ENCODE results near the gene TAL1. TPM values are rescaled to one million over a fixed set of nuclear protein-coding genes. Genes with fewer than 3 reads are reported as not detected.

TAL1 gene
- total and polyA plus RNA-seq, 10 of the 15 experiments (the other 5 are each of a cell fraction or from before 2014, with no cell fraction given): 0.05 TPM; not detected in 9

- no peak overlapping the region for H3K27ac ChIP-seq (ENCODE audit: control insufficient read depth, insufficient read depth)
- no peaks in the 10 kb centered on the region for H3K79me2 ChIP-seq (ENCODE audit: control insufficient read depth, insufficient read depth, low read length)
- no peaks in the 10 kb centered on the region for H4K20me1 ChIP-seq (ENCODE audit: control insufficient read depth, insufficient read depth)
- in situ Hi-C loops (cut with MboI) (no loop called here), intact Hi-C loops (cut with micrococcal nuclease; ENCODE audit: unreplicated experiment) (no loop called here)
- RAD21 ChIA-PET (ENCODE audit: unreplicated experiment): interaction anchor here (1.0 kb wide), 1 partner anchor 17 kb away, joined by 5 read pairs; no protein-coding TSS in a partner anchor
- 0% methylated on average over 2 of the region's 2 CpGs for WGBS (ENCODE audit: insufficient coverage, insufficient replicate concordance, low lambda C conversion rate, missing lambda C conversion rate)
- DNase-seq (ENCODE audit: low read depth, low spot score) (no peak), ATAC-seq (no peak), FAIRE-seq (no peak)
- no peak overlapping the region for H2AFZ ChIP-seq (ENCODE audit: control insufficient read depth, low read depth, low read length)
- SMC1A ChIA-PET (ENCODE audit: uncharacterized antibody, unreplicated experiment): interaction anchor here (1.3 kb wide), 1 partner anchor 75 kb away, joined by 4 read pairs; no protein-coding TSS in a partner anchor
- no TSS peak for BruUV-seq (replicated peaks)
- POLR2A ChIA-PET: interaction anchor here (0.6 kb wide), 1 partner anchor 124 kb away, joined by 8 read pairs; no protein-coding TSS in a partner anchor
- CTCF ChIA-PET: interaction anchor here (1.3 to 2.0 kb wide), 2 partner anchors 9 to 75 kb away, joined by 3 to 12 read pairs; no protein-coding TSS in a partner anchor
- no peak overlapping the region for H3K4me3 ChIP-seq
- H3K36me3 ChIP-seq (ENCODE audit: control insufficient read depth in 2 of 2, insufficient read depth in 2 of 2, low read length in 1 of 2): no peaks in the 10 kb centered on the region
- H3K9me3 ChIP-seq (replicated peaks; ENCODE audit: control insufficient read depth, insufficient read depth, low read length): no peaks in the 10 kb centered on the region
- H3K4me2 ChIP-seq (ENCODE audit: control insufficient read depth, insufficient read depth): no peak overlapping the region
- no peaks in the 10 kb centered on the region; a peak in 1 of 4 replicates for H3K27me3 ChIP-seq (replicated peaks in 1 of 2; ENCODE audit: control insufficient read depth in 2 of 2, insufficient read depth in 2 of 2, low read length in 1 of 2)
- H3K4me1 ChIP-seq (ENCODE audit: control insufficient read depth, insufficient read depth, low read length): no peaks in the 10 kb centered on the region
- no peak overlapping the region for H3K9ac ChIP-seq (ENCODE audit: control insufficient read depth, insufficient read depth, low read length)
- TF ChIP-seq ESRRA (IDR thresholded peaks at IDR 0.05; ENCODE audit: low read length) (no peak), CBFB (IDR thresholded peaks at IDR 0.05; ENCODE audit: low read depth) (no peak), ETV6 (conservative IDR thresholded peaks at IDR 0.05 in 1 of 2, IDR thresholded peaks at IDR 0.05 in 1 of 2; ENCODE audit: borderline replicate concordance in 1 of 2, low read depth in 1 of 2) (no peak), RAD51 (IDR thresholded peaks at IDR 0.05) (no peak), MXI1 (IDR thresholded peaks at IDR 0.05; ENCODE audit: low read depth, low read length) (no peak), CREB1 (IDR thresholded peaks at IDR 0.05; ENCODE audit: low read depth) (no peak), BCLAF1 (IDR thresholded peaks at IDR 0.05) (no peak), EZH2 (IDR thresholded peaks at IDR 0.05; ENCODE audit: borderline replicate concordance, control insufficient read depth, low read depth, low read length) (no peak), SUPT20H (IDR thresholded peaks at IDR 0.05; ENCODE audit: borderline replicate concordance, control insufficient read depth, low read depth, low read length) (no peak), SUZ12 (IDR thresholded peaks at IDR 0.05; ENCODE audit: unreplicated experiment) (no peak), RAD21 (IDR thresholded peaks at IDR 0.05; ENCODE audit: insufficient read depth, low read depth, low read length) (no peak), RUNX3 (IDR thresholded peaks at IDR 0.05; ENCODE audit: low read length) (no peak), LARP7 (IDR thresholded peaks at IDR 0.05) (no peak), FOS (IDR thresholded peaks at IDR 0.05; ENCODE audit: borderline replicate concordance, extremely low read depth, insufficient read length) (no peak), ZBED1 (IDR thresholded peaks at IDR 0.05; ENCODE audit: borderline replicate concordance) (no peak)
- TF ChIP-seq, protein P1, sequence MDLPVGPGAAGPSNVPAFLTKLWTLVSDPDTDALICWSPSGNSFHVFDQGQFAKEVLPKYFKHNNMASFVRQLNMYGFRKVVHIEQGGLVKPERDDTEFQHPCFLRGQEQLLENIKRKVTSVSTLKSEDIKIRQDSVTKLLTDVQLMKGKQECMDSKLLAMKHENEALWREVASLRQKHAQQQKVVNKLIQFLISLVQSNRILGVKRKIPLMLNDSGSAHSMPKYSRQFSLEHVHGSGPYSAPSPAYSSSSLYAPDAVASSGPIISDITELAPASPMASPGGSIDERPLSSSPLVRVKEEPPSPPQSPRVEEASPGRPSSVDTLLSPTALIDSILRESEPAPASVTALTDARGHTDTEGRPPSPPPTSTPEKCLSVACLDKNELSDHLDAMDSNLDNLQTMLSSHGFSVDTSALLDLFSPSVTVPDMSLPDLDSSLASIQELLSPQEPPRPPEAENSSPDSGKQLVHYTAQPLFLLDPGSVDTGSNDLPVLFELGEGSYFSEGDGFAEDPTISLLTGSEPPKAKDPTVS (IDR thresholded peaks at IDR 0.05; ENCODE audit: low read depth, low read length): no peak
- TF ChIP-seq, protein P2, sequence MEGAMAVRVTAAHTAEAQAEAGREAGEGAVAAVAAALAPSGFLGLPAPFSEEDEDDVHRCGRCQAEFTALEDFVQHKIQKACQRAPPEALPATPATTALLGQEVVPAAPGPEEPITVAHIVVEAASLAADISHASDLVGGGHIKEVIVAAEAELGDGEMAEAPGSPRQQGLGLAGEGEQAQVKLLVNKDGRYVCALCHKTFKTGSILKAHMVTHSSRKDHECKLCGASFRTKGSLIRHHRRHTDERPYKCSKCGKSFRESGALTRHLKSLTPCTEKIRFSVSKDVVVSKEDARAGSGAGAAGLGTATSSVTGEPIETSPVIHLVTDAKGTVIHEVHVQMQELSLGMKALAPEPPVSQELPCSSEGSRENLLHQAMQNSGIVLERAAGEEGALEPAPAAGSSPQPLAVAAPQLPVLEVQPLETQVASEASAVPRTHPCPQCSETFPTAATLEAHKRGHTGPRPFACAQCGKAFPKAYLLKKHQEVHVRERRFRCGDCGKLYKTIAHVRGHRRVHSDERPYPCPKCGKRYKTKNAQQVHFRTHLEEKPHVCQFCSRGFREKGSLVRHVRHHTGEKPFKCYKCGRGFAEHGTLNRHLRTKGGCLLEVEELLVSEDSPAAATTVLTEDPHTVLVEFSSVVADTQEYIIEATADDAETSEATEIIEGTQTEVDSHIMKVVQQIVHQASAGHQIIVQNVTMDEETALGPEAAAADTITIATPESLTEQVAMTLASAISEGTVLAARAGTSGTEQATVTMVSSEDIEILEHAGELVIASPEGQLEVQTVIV (IDR thresholded peaks at IDR 0.05; ENCODE audit: borderline replicate concordance, partially characterized antibody): no peak
Observed at GRCh38 chr1:47187926-47188250, 44.1 kb downstream of the TAL1 start.

Measured in GM12878 (cell line).